ENCODE results near the gene ADCY1.

GRCh38 chr7:45593121-45593541 lies 19.0 kb downstream of the ADCY1 start:
- TF ChIP-seq, protein P1, sequence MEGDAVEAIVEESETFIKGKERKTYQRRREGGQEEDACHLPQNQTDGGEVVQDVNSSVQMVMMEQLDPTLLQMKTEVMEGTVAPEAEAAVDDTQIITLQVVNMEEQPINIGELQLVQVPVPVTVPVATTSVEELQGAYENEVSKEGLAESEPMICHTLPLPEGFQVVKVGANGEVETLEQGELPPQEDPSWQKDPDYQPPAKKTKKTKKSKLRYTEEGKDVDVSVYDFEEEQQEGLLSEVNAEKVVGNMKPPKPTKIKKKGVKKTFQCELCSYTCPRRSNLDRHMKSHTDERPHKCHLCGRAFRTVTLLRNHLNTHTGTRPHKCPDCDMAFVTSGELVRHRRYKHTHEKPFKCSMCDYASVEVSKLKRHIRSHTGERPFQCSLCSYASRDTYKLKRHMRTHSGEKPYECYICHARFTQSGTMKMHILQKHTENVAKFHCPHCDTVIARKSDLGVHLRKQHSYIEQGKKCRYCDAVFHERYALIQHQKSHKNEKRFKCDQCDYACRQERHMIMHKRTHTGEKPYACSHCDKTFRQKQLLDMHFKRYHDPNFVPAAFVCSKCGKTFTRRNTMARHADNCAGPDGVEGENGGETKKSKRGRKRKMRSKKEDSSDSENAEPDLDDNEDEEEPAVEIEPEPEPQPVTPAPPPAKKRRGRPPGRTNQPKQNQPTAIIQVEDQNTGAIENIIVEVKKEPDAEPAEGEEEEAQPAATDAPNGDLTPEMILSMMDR (conservative IDR thresholded peaks at IDR 0.05): no peak
- no peak for TF ChIP-seq EZH2 (IDR thresholded peaks at IDR 0.05; ENCODE audit: low read depth)
